Inferior parietal cortex (tissue), 1 donor: ENCODE measurements around the gene LCNL1.

Experiments used
- DNase-seq: peaks from one replicate; pipeline ENCODE4 v3.0.0-alpha.2; 2016; ENCODE audit errors: extremely low spot score

The LCNL1 gene

GRCh38 chr9:136947028-136947891 lies 35.5 kb upstream of the LCNL1 start:
- DNase-seq: no peak

GRCh38 chr9:136947955-136948510 lies 34.8 kb upstream of the LCNL1 start:
- DNase-seq: peak; percentile 70

- DNase-seq: no peak
These were observed 33.5 kb upstream of the LCNL1 start for GRCh38 chr9:136949239-136949816.

- peak; percentile 96 for DNase-seq
These were observed 32.8 kb upstream of the LCNL1 start for GRCh38 chr9:136949817-136950655.

- no peak for DNase-seq
These were observed 32.0 kb upstream of the LCNL1 start for GRCh38 chr9:136950656-136951276.

- no peak for DNase-seq
These were observed 31.1 kb upstream of the LCNL1 start, which contains the start of gene LCN12 for GRCh38 chr9:136951541-136952320. Gene LCN12 (plus strand): TSS chr9:136952273. CDS start chr9:136952328, 55 bp downstream.

GRCh38 chr9:136952321-136952850 lies 30.4 kb upstream of the LCNL1 start:
- DNase-seq: no peak

GRCh38 chr9:136952876-136953770 lies 29.7 kb upstream of the LCNL1 start:
- DNase-seq: no peak

- no peak for DNase-seq
These were observed 29.0 kb upstream of the LCNL1 start for GRCh38 chr9:136953771-136954269.

GRCh38 chr9:136954270-136955083 lies 28.3 kb upstream of the LCNL1 start:
- no peak for DNase-seq

GRCh38 chr9:136955202-136955942 lies 27.4 kb upstream of the LCNL1 start:
- no peak for DNase-seq

GRCh38 chr9:136955943-136956335 lies 26.9 kb upstream of the LCNL1 start:
- DNase-seq: no peak

- DNase-seq: no peak
These were observed 26.2 kb upstream of the LCNL1 start for GRCh38 chr9:136956604-136957003.

GRCh38 chr9:136957461-136957860 lies 25.3 kb upstream of the LCNL1 start:
- no peak for DNase-seq

- no peak for DNase-seq
These were observed 24.9 kb upstream of the LCNL1 start for GRCh38 chr9:136957901-136958300.

- DNase-seq: no peak
These were observed 24.3 kb upstream of the LCNL1 start for GRCh38 chr9:136958473-136958872.
